K562 (cell line): ENCODE results near the gene RYR1. TPM values are rescaled to one million over a fixed set of nuclear protein-coding genes. Genes with fewer than 3 reads are reported as not detected.

ENCODE experiments used
- ATAC-seq: fragments of 200-7000 bp; cut with Tn5 transposase; 3 replicates; pipeline ENCODE4 v1.9.1; 2020; ENCODE audit warnings: moderate library complexity
- BruUV-seq: library from RNA; stranded (reverse); fragments of 400-500 nt; replicated peaks from 2 replicates; lab custom pipeline; 2021; lab: Mats Ljungman, UMichigan
- CTCF ChIA-PET: fragments of 300-600 bp; formaldehyde crosslinking; extraction: SDS; loops from one replicate; lab custom pipeline; 2021; ENCODE audit warnings: low intra/inter-chr PET ratio; lab: Yijun Ruan, JAX
- POLR2A ChIA-PET: fragments of 300-600, 350-650 bp; sonication (Branson Sonifier 250); formaldehyde crosslinking; extraction: SDS; loops from one replicate; lab custom pipeline; 2021; ENCODE audit warnings: antibody characterized with exemption, inconsistent platforms; lab: Yijun Ruan, JAX
- DNase-seq, 4 experiments: peaks; one replicate each; pipeline versions ENCODE4 v3.0.0 to v3.0.0-alpha.2; 2011 to 2018; ENCODE audit warnings: low spot score in 3 of 4, mixed read lengths in 3 of 4; ENCODE audit errors: extremely low read depth in 1 of 4
- FAIRE-seq: peaks from 2 replicates; lab custom pipeline; 2011; peaks lifted over from hg19 to GRCh38; lab: Jason Lieb, UNC
- H2AFZ ChIP-seq: 2 replicates; pipeline ENCODE4 v1.6.0; 2011; ENCODE audit warnings: low read depth, low read length, control low read depth, inconsistent platforms
- H3K27ac ChIP-seq: fragments of 200-600 bp; 3 replicates; pipeline ENCODE4 v1.8.0; 2011; ENCODE audit warnings: low read depth, mild to moderate bottlenecking, control low read depth, inconsistent platforms, low read length, moderate library complexity, mixed read lengths; ENCODE audit errors: extremely low read depth
- H3K27me3 ChIP-seq, 2 experiments: fragments of 300-600 bp in 1 of 2; 2 replicates in 1 of 2; 3 replicates in 1 of 2; pipeline versions ENCODE4 v1.6.0 to v1.8.0; 2011; ENCODE audit warnings: inconsistent platforms in 2 of 2, low read length in 2 of 2, mild to moderate bottlenecking in 1 of 2, mixed read lengths in 1 of 2, moderate library complexity in 1 of 2; ENCODE audit not compliant: control insufficient read depth in 2 of 2, insufficient read depth in 2 of 2
- H3K36me3 ChIP-seq: fragments of 300-600 bp; 3 replicates; pipeline ENCODE4 v1.8.0; 2011; ENCODE audit warnings: mild to moderate bottlenecking, low read length, inconsistent platforms; ENCODE audit not compliant: control insufficient read depth, insufficient read depth
- H3K4me1 ChIP-seq, 2 experiments: fragments of 200-600 bp in 1 of 2; replicated peaks in 1 of 2; 2 replicates in 1 of 2; 3 replicates in 1 of 2; pipeline versions ENCODE4 v1.5.1 to v1.8.0; 2011; ENCODE audit warnings: inconsistent platforms in 2 of 2, low read length in 2 of 2, mild to moderate bottlenecking in 1 of 2, mixed read lengths in 1 of 2, moderate library complexity in 1 of 2; ENCODE audit not compliant: control insufficient read depth in 2 of 2, insufficient read depth in 2 of 2
- H3K4me2 ChIP-seq: 2 replicates; pipeline ENCODE4 v1.6.1; 2011; ENCODE audit warnings: low read length, control low read depth, inconsistent platforms, mixed read lengths; ENCODE audit not compliant: insufficient read depth
- H3K4me3 ChIP-seq: fragments of 200-600 bp; sonication (generic), shearing (Covaris generic); 2 replicates; pipeline ENCODE4 v1.5.1; 2016; ENCODE audit warnings: control low read depth, inconsistent platforms
- H3K79me2 ChIP-seq: fragments of 200-600 bp; 3 replicates; pipeline ENCODE4 v1.8.0; 2011; ENCODE audit warnings: low read length, inconsistent platforms; ENCODE audit not compliant: control insufficient read depth, insufficient read depth
- H3K9ac ChIP-seq, 2 experiments: 2 replicates each; pipeline versions ENCODE4 v1.6.0 to v1.6.1; 2011; ENCODE audit warnings: low read depth in 2 of 2, low read length in 2 of 2, control low read depth in 1 of 2, inconsistent platforms in 1 of 2, mild to moderate bottlenecking in 1 of 2, mixed read lengths in 1 of 2; ENCODE audit not compliant: insufficient read depth in 1 of 2
- H3K9me1 ChIP-seq: one replicate; pipeline ENCODE4 v1.6.0; 2011; ENCODE audit warnings: inconsistent platforms, mild to moderate bottlenecking, low read length, moderate library complexity; ENCODE audit not compliant: control insufficient read depth, insufficient read depth
- H3K9me3 ChIP-seq: replicated peaks from 2 replicates; pipeline ENCODE4 v1.5.1; 2011; ENCODE audit warnings: low read depth, low read length, inconsistent platforms; ENCODE audit not compliant: control insufficient read depth, insufficient read depth
- H4K20me1 ChIP-seq: replicated peaks from 2 replicates; pipeline ENCODE4 v1.6.1; 2011; ENCODE audit warnings: low read length, inconsistent platforms, mixed read lengths; ENCODE audit not compliant: control insufficient read depth, insufficient read depth
- ARID1B ChIP-seq: fragments of 450-650 bp; IDR thresholded peaks from 2 replicates; pipeline ENCODE4 v1.6.1; 2016; ENCODE audit warnings: antibody characterized with exemption, mild to moderate bottlenecking, inconsistent platforms
- EP300 ChIP-seq: IDR thresholded peaks from 2 replicates; pipeline ENCODE4 v1.6.1; 2012; ENCODE audit warnings: low read length, improper control_type of control experiment
- GABPA ChIP-seq: fragments of 200-800 bp; sonication (Bioruptor generic); conservative IDR thresholded peaks from 2 replicates; pipeline ENCODE4 v1.6.1; 2016; ENCODE audit warnings: low read depth, missing genetic modification characterization, missing compliant biosample characterization
- HDAC2 ChIP-seq: fragments of 450-650 bp; IDR thresholded peaks from 2 replicates; pipeline ENCODE4 v1.6.1; 2016; ENCODE audit warnings: mild to moderate bottlenecking
- PHF8 ChIP-seq: fragments of 200-600 bp; sonication (generic); IDR thresholded peaks from 2 replicates; pipeline ENCODE4 v1.6.1; 2012; ENCODE audit warnings: mixed run types, mild to moderate bottlenecking, inconsistent platforms, low read length, moderate library complexity, borderline replicate concordance
- POLR2A ChIP-seq: fragments of 450-650 bp; conservative IDR thresholded peaks from 2 replicates; pipeline ENCODE4 v1.6.1; 2016
- POLR2G ChIP-seq: fragments of 200-400 bp; formaldehyde crosslinking; IDR thresholded peaks from 2 replicates; pipeline ENCODE4 v1.6.1; 2017; ENCODE audit warnings: low read depth, mild to moderate bottlenecking, antibody characterized with exemption, low read length, moderate library complexity
- RBFOX2 ChIP-seq: fragments of 200-400 bp; formaldehyde crosslinking; IDR thresholded peaks from 2 replicates; pipeline ENCODE4 v1.6.1; 2017; ENCODE audit warnings: low read depth, mild to moderate bottlenecking, low read length, moderate library complexity
- SNIP1 ChIP-seq: fragments of 450-650 bp; IDR thresholded peaks from 2 replicates; pipeline ENCODE4 v1.7.1; 2017; ENCODE audit warnings: low read depth, mild to moderate bottlenecking
- SPI1 ChIP-seq: IDR thresholded peaks from 2 replicates; pipeline ENCODE4 v1.6.1; 2011; ENCODE audit warnings: low read depth, low read length, control low read depth, borderline replicate concordance
- SRF ChIP-seq, 2 experiments: fragments of 250-450, 450-650 bp in 1 of 2; sonication (Bioruptor Pico) in 1 of 2; sonication (generic) in 1 of 2; formaldehyde crosslinking; IDR thresholded peaks; 2 replicates each; pipeline versions ENCODE4 v1.5.0 to v1.5.1; 2020 to 2022; ENCODE audit warnings: mild to moderate bottlenecking in 1 of 2, missing genetic modification reagents in 1 of 2
- ZNF174 ChIP-seq: fragments of 250-450 bp; sonication (Bioruptor Pico); IDR thresholded peaks from 2 replicates; pipeline ENCODE4 v1.4.0; 2020; ENCODE audit warnings: mild to moderate bottlenecking
- ZNF263 ChIP-seq: sonication (generic); formaldehyde crosslinking; IDR thresholded peaks from 2 replicates; pipeline ENCODE4 v1.8.0; 2022; ENCODE audit warnings: mild to moderate bottlenecking, missing genetic modification reagents, borderline replicate concordance
- WGBS: fragments of 100-300 bp; shearing (Covaris generic); methylation state at CpG from one replicate; pipeline ENCODE4 v1.1.6; 2016; ENCODE audit warnings: low coverage, mixed read lengths; ENCODE audit not compliant: insufficient coverage; ENCODE audit errors: missing lambda C conversion rate; 5-methylcytosine and 5-hydroxymethylcytosine counted together
- in situ Hi-C: fragments of 300-500 bp; cut with MboI; formaldehyde crosslinking; loops from 4 replicates; pipeline ENCODE4 v1.15.0; 2018; ENCODE audit warnings: inconsistent platforms, mixed read lengths
- intact Hi-C: fragments of 100-400 bp; cut with micrococcal nuclease; formaldehyde crosslinking; loops from 2 replicates; pipeline ENCODE4 v1.14.2; 2022
- polyA plus RNA-seq, 8 experiments: library from polyadenylated mRNA; depleted of rRNA in 4 of 8; stranded (reverse) in 5 of 8; unstranded in 3 of 8; fragments of >200 nt; fragmentation: Nextera tagmentation in 2 of 8; fragmentation: Illumina TruSeq in 1 of 8; extraction: Ambion mirVana in 2 of 8; extraction: Trizol in 1 of 8; gene quantifications; 2 replicates each; pipeline versions ENCODE4 v1.2.1 to v1.2.3, GENCODE V29; 2011 to 2014; ENCODE audit warnings: inconsistent platforms in 1 of 8, missing spikeins in 1 of 8
- total RNA-seq, 7 experiments: library from RNA; depleted of rRNA in 6 of 7; stranded (reverse); fragments of >200 nt in 6 of 7; fragmentation: Illumina TruSeq in 2 of 7; extraction: Trizol in 2 of 7; gene quantifications; 2 replicates each; pipeline versions ENCODE4 v1.2.1 to v1.2.3, GENCODE V29; 2011 to 2021; ENCODE audit warnings: low replicate concordance in 1 of 7
- TF ChIP-seq, protein P1 (sequence below): fragments of 250-450 bp; sonication (Bioruptor Pico); IDR thresholded peaks from 2 replicates; pipeline ENCODE4 v1.5.1; 2021; ENCODE audit warnings: mild to moderate bottlenecking
- TF ChIP-seq, protein P2 (sequence below), 3 experiments: fragments of 200-800 bp in 1 of 3; sonication (Bioruptor generic) in 1 of 3; sonication (generic) in 1 of 3; formaldehyde crosslinking in 1 of 3; IDR thresholded peaks; 2 replicates each; pipeline versions ENCODE4 v1.6.1 to v1.8.0; 2016 to 2022; ENCODE audit warnings: mild to moderate bottlenecking in 2 of 3, missing compliant biosample characterization in 2 of 3, missing genetic modification characterization in 2 of 3, missing genetic modification reagents in 1 of 3
- TF ChIP-seq, protein P3 (sequence below): sonication (generic); formaldehyde crosslinking; IDR thresholded peaks from 2 replicates; pipeline ENCODE4 v1.8.1; 2022; ENCODE audit warnings: missing genetic modification reagents
- TF ChIP-seq, protein P4 (sequence below): sonication (generic); formaldehyde crosslinking; IDR thresholded peaks from 2 replicates; pipeline ENCODE4 v1.8.0; 2022; ENCODE audit warnings: missing genetic modification reagents, mild to moderate bottlenecking, borderline replicate concordance

The RYR1 gene
- total and polyA plus RNA-seq, 9 of the 15 experiments (the other 6 are each of a cell fraction or from before 2014, with no cell fraction given): 0.11 to 7.4 (median 3.7) TPM

DNA sequence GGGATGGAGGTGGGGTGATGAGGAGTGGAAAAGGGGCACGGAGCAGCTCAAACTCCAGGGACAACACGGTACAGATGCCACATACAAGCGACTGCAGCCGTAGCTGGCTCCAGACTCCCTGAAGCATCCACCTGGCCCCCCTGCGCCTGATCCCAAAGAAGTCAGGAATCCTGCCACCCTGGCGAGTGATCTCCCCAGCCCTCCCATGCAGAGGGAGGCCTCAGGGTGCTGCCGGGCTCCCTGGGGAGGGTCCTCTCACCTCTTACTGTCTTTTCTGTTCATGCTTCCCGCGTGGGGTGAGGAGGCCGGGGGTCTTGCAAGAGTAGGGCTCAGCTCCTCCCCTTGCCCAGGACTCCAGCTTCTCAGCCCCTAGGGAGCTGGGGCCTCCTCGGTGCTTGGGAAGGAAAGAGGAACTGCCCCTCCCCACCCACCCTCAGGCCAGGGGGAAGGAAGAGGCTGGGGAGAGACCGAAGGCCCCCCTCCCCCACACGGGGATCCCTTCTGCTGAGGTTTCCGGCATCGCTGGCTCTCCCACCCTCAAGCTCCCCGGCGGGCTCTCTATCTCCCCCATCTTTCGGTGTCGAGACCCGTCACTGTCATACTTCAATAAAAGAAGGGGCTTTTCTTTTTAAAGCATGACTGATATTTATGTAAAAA, 7.6 kb upstream of the RYR1 start, which contains the start of gene RASGRP4:
Gene RASGRP4 (minus strand): TSS at position 410 of the 657 bp plus-strand sequence. CDS start 128 bp downstream, at position 282.
- no peaks in the 10 kb centered on the region for H3K9me1 ChIP-seq
- peaks cover 4% of the 10 kb centered on the region; the same call in 1 of the 3 replicates for H3K79me2 ChIP-seq
- TSS peak; percentile 83 for BruUV-seq
- 14% methylated on average over 16 of the region's 20 CpGs for WGBS
- ATAC-seq: peak; percentile 88
- H3K36me3 ChIP-seq: no peaks in the 10 kb centered on the region
- H4K20me1 ChIP-seq: no peaks in the 10 kb centered on the region
- DNase-seq: peak; percentile 76 to 84 (median 79)
- FAIRE-seq: no peak
- in situ Hi-C loops (no loop called here), intact Hi-C loops (no loop called here)
- H3K27me3 ChIP-seq: no peaks in the 10 kb centered on the region
- ChIA-PET POLR2A (interaction anchor here (0.6 to 1.3 kb wide), 3 partner anchors 11 to 207 kb away, joined by 3 to 4 read pairs (median 3); no protein-coding TSS in a partner anchor), CTCF (no interaction called here)
- H3K9ac ChIP-seq: peak within 1 kb of the TSS; percentile 66 to 88
- peak within 1 kb of the TSS; percentile 36 for H3K4me3 ChIP-seq
- H3K4me1 ChIP-seq: peaks cover 17 to 21% of the 10 kb centered on the region in 2 experiments; a peak in 4 of 5 replicates
- peak within 1 kb of the TSS; percentile 80 for H3K4me2 ChIP-seq
- H3K9me3 ChIP-seq: no peaks in the 10 kb centered on the region
- peak within 1 kb of the TSS; percentile 79 for H3K27ac ChIP-seq
- H2AFZ ChIP-seq: peak within 1 kb of the TSS; percentile 99
- no peak for TF ChIP-seq POLR2A
- TF ChIP-seq POLR2G: 0 out of 2 replicates have a peak, but pooled peaks have one; percentile 41
- TF ChIP-seq SPI1: peak; percentile 96
- 0 out of 2 replicates have a peak, but pooled peaks have one; percentile 27 for TF ChIP-seq HDAC2
- TF ChIP-seq, protein P1, sequence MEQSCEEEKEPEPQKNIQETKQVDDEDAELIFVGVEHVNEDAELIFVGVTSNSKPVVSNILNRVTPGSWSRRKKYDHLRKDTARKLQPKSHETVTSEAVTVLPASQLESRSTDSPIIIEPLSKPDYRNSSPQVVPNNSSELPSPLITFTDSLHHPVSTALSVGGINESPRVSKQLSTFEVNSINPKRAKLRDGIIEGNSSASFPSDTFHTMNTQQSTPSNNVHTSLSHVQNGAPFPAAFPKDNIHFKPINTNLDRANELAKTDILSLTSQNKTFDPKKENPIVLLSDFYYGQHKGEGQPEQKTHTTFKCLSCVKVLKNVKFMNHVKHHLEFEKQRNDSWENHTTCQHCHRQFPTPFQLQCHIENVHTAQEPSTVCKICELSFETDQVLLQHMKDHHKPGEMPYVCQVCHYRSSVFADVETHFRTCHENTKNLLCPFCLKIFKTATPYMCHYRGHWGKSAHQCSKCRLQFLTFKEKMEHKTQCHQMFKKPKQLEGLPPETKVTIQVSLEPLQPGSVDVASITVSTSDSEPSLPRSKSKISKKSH (CRISPR knock-in tag): no peak
- TF ChIP-seq ZNF263 (CRISPR knock-in tag): 0 out of 2 replicates have a peak, but pooled peaks have one; percentile 15
- TF ChIP-seq GABPA: peak; percentile 59
- TF ChIP-seq RBFOX2: peak; percentile 62
- TF ChIP-seq SRF (CRISPR knock-in tag; IDR thresholded peaks at IDR 0.05): peak in 1 of 2 experiments; percentile 65; a peak in 1 of 4 replicates
- peak; percentile 65; the same call in 1 of the 2 replicates for TF ChIP-seq PHF8
- TF ChIP-seq, protein P2, sequence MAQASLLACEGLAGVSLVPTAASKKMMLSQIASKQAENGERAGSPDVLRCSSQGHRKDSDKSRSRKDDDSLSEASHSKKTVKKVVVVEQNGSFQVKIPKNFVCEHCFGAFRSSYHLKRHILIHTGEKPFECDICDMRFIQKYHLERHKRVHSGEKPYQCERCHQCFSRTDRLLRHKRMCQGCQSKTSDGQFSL (CRISPR knock-in tag; IDR thresholded peaks at IDR 0.05): peak; percentile 69
- TF ChIP-seq, protein P2 (tag; IDR thresholded peaks at IDR 0.05): peak in 1 of 2 experiments; percentile 64; a peak in 1 of 4 replicates
- TF ChIP-seq, protein P3, sequence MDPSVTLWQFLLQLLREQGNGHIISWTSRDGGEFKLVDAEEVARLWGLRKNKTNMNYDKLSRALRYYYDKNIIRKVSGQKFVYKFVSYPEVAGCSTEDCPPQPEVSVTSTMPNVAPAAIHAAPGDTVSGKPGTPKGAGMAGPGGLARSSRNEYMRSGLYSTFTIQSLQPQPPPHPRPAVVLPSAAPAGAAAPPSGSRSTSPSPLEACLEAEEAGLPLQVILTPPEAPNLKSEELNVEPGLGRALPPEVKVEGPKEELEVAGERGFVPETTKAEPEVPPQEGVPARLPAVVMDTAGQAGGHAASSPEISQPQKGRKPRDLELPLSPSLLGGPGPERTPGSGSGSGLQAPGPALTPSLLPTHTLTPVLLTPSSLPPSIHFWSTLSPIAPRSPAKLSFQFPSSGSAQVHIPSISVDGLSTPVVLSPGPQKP: no peak
- no peak for TF ChIP-seq ZNF174 (CRISPR knock-in tag)
- peak; percentile 28; the same call in 1 of the 2 replicates for TF ChIP-seq ARID1B
- TF ChIP-seq, protein P4, sequence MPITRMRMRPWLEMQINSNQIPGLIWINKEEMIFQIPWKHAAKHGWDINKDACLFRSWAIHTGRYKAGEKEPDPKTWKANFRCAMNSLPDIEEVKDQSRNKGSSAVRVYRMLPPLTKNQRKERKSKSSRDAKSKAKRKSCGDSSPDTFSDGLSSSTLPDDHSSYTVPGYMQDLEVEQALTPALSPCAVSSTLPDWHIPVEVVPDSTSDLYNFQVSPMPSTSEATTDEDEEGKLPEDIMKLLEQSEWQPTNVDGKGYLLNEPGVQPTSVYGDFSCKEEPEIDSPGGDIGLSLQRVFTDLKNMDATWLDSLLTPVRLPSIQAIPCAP (CRISPR knock-in tag): no peak
- TF ChIP-seq EP300: 0 out of 2 replicates have a peak, but pooled peaks have one; percentile 9
- TF ChIP-seq SNIP1: no peak
